HG03521 (cell line): ENCODE measurements around the gene CLCN7.

ENCODE experiments used
- ATAC-seq: cut with Tn5 transposase; IDR thresholded peaks from one replicate; pipeline ENCODE4 v1.9.1; 2021; ENCODE audit warnings: mild to moderate bottlenecking, moderate library complexity; ENCODE audit not compliant: unreplicated experiment

Gene CLCN7

GRCh38 chr16:1465567-1465915 lies 9.3 kb downstream of the CLCN7 start:
- ATAC-seq, result no peak

GRCh38 chr16:1464894-1465566 lies 9.8 kb downstream of the CLCN7 start:
- ATAC-seq, result no peak

GRCh38 chr16:1464196-1464893 lies 10.5 kb downstream of the CLCN7 start:
- no peak for ATAC-seq

- ATAC-seq, result no peak
Observed at GRCh38 chr16:1461146-1461545, 13.7 kb downstream of the CLCN7 start.

- ATAC-seq, result no peak
Observed at GRCh38 chr16:1460602-1461138, 14.2 kb downstream of the CLCN7 start.

- ATAC-seq, result no peak
Observed at GRCh38 chr16:1459967-1460366, 14.9 kb downstream of the CLCN7 start.

GRCh38 chr16:1458977-1459341 lies 15.9 kb downstream of the CLCN7 start:
- no peak for ATAC-seq

GRCh38 chr16:1458336-1458976 lies 16.4 kb downstream of the CLCN7 start:
- ATAC-seq, result no peak

- no peak for ATAC-seq
Observed at GRCh38 chr16:1457489-1458245, 17.2 kb downstream of the CLCN7 start.

GRCh38 chr16:1456951-1457350 lies 17.9 kb downstream of the CLCN7 start:
- no peak for ATAC-seq

- no peak for ATAC-seq
Observed at GRCh38 chr16:1455190-1456171, 19.3 kb downstream of the CLCN7 start.

GRCh38 chr16:1454561-1454960 lies 20.3 kb downstream of the CLCN7 start:
- ATAC-seq, result no peak

GRCh38 chr16:1453316-1453715 lies 21.5 kb downstream of the CLCN7 start:
- ATAC-seq, result no peak

GRCh38 chr16:1452530-1452929 lies 22.3 kb downstream of the CLCN7 start:
- no peak for ATAC-seq

- no peak for ATAC-seq
Observed at GRCh38 chr16:1451702-1452392, 23.0 kb downstream of the CLCN7 start.

- no peak for ATAC-seq
Observed at GRCh38 chr16:1450841-1451240, 24.0 kb downstream of the CLCN7 start.

- no peak for ATAC-seq
Observed at GRCh38 chr16:1450218-1450617, 24.6 kb downstream of the CLCN7 start.

GRCh38 chr16:1449201-1449788 lies 25.5 kb downstream of the CLCN7 start:
- no peak for ATAC-seq

GRCh38 chr16:1448536-1449116 lies 26.2 kb downstream of the CLCN7 start:
- ATAC-seq, result no peak
